Left lobe of liver (tissue), 2 donors: Measurements from ENCODE around the gene LRSAM1. TPM values are rescaled to one million over a fixed set of nuclear protein-coding genes. Genes with fewer than 3 reads are reported as not detected.

Experiments
- ATAC-seq: fragments of 200-7000 bp; cut with Tn5 transposase; one replicate; pipeline ENCODE4 v1.9.1; 2020; ENCODE audit warnings: mild to moderate bottlenecking, moderate library complexity
- DNase-seq: peaks from one replicate; pipeline ENCODE4 v3.0.0-alpha.2; 2020; ENCODE audit warnings: low spot score
- total RNA-seq: library from RNA; stranded (reverse); gene quantifications from one replicate; pipeline ENCODE4 v1.2.1, GENCODE V29; 2021
- donor health status: DM: no; HTN: no; CAD: no; lungs with moderate emphysema.
- donor health status: DM: no; HTN: yes; CAD: no.

Gene LRSAM1
- 10.9 TPM for total RNA-seq

GRCh38 chr9:127450830-127451607 is at the start of gene LRSAM1, which contains the start of gene RPL12:
TSS of gene LRSAM1 (plus strand) at chr9:127451510. CDS start at chr9:127454528, 3,018 bp downstream.
TSS of gene RPL12 (minus strand) at chr9:127451406. CDS start at chr9:127451317, 89 bp downstream.
- DNase-seq: peak; percentile 97
- ATAC-seq: peak; percentile 76

GRCh38 chr9:127402401-127403090 is 48.8 kb upstream of the LRSAM1 start:
- DNase-seq (no peak), ATAC-seq (no peak)

- ATAC-seq (no peak), DNase-seq (no peak)
Measured at GRCh38 chr9:127403507-127404192, 47.7 kb upstream of the LRSAM1 start.

GRCh38 chr9:127404631-127405030 is 46.7 kb upstream of the LRSAM1 start:
- no peak for ATAC-seq
- DNase-seq: no peak

GRCh38 chr9:127405344-127406125 is 45.8 kb upstream of the LRSAM1 start:
- DNase-seq (no peak), ATAC-seq (no peak)

GRCh38 chr9:127406799-127407491 is 44.4 kb upstream of the LRSAM1 start:
- ATAC-seq (peak; percentile 39), DNase-seq (no peak)

GRCh38 chr9:127407492-127407843 is 43.8 kb upstream of the LRSAM1 start:
- ATAC-seq: peak; percentile 78
- DNase-seq: no peak

GRCh38 chr9:127411122-127411521 is 40.2 kb upstream of the LRSAM1 start:
- no peak for ATAC-seq
- no peak for DNase-seq

- DNase-seq (no peak), ATAC-seq (no peak)
Measured at GRCh38 chr9:127415141-127415540, 36.2 kb upstream of the LRSAM1 start.

GRCh38 chr9:127415657-127416056 is 35.7 kb upstream of the LRSAM1 start:
- ATAC-seq (no peak), DNase-seq (no peak)

- no peak for DNase-seq
- ATAC-seq: peak; percentile 56
Measured at GRCh38 chr9:127417131-127418036, 33.9 kb upstream of the LRSAM1 start.

GRCh38 chr9:127418037-127418471 is 33.3 kb upstream of the LRSAM1 start:
- ATAC-seq (peak; percentile 33), DNase-seq (no peak)

GRCh38 chr9:127419348-127419747 is 32.0 kb upstream of the LRSAM1 start:
- DNase-seq: no peak
- no peak for ATAC-seq

- no peak for DNase-seq
- ATAC-seq: peak; percentile 5
Measured at GRCh38 chr9:127421057-127421456, 30.3 kb upstream of the LRSAM1 start.

- DNase-seq (no peak), ATAC-seq (no peak)
Measured at GRCh38 chr9:127422133-127422782, 29.1 kb upstream of the LRSAM1 start.

- DNase-seq (no peak), ATAC-seq (no peak)
Measured at GRCh38 chr9:127422787-127423186, 28.5 kb upstream of the LRSAM1 start.

- ATAC-seq (peak; percentile 6), DNase-seq (no peak)
Measured at GRCh38 chr9:127423476-127423933, 27.8 kb upstream of the LRSAM1 start.

GRCh38 chr9:127423934-127424675 is 27.2 kb upstream of the LRSAM1 start, which contains the start of gene ZNF79:
TSS of gene ZNF79 (plus strand) at chr9:127424382. CDS start at chr9:127424788, 406 bp downstream.
- DNase-seq: peak; percentile 97

More at GRCh38 chr9:127423934-127424675, 27.2 kb upstream of the LRSAM1 start, which contains the start of gene ZNF79:
- peak; percentile 90 for ATAC-seq
